ENCODE results near the gene SLC16A1.
A peak's percentile ranks its signal among the peaks of the same experiment; 100 is the strongest.
"Not testable (repeated sequence)": the region's sequence is repeated elsewhere in the genome, so short reads cannot be mapped to it uniquely, and the experiment has no call there.

Gene SLC16A1, protein sequence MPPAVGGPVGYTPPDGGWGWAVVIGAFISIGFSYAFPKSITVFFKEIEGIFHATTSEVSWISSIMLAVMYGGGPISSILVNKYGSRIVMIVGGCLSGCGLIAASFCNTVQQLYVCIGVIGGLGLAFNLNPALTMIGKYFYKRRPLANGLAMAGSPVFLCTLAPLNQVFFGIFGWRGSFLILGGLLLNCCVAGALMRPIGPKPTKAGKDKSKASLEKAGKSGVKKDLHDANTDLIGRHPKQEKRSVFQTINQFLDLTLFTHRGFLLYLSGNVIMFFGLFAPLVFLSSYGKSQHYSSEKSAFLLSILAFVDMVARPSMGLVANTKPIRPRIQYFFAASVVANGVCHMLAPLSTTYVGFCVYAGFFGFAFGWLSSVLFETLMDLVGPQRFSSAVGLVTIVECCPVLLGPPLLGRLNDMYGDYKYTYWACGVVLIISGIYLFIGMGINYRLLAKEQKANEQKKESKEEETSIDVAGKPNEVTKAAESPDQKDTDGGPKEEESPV

DNA sequence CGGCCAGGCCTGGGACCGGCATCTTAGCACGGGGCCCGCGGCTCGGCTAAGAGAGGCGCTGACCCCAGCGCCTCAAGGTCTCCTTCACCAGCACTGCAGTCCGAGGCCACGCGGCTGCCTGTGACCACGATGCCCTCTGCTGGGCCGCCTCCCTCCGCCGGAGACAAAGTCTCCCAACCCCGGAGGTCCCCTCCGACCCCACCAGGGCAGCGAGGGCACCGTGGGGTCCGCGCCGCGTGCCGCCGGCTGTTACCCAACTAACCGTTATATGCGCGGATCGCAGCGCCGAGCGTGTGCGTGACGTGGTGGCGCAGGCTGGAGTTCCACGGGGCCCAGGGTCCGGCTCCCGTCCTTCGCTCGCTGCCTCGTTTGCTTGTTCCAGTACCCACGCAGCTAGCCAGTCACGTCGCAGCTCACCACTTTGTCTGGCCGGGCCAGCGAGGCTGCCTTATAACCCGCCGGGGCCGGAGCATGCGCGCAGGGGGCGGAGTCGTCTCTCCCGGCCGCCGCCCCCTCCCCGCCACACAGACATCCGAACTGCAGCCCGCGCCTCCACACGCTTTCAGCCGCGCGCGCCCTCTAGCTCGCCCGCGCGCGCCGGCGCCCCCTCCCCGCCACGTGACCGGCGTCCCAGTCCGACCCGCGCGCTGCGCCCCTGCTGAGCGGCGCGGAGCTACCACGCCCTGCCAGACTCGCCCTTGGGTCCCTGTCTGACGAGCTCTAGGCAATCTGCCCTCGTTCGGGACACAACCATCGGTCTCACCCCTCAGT lies at the start of gene SLC16A1:
Gene SLC16A1, minus strand, starts transcription at position 424 of the 771 bp plus-strand sequence. CDS start 26,888 bp downstream, outside the sequence.
- peak; percentile 74 to 84 for DNase-seq

DNA sequence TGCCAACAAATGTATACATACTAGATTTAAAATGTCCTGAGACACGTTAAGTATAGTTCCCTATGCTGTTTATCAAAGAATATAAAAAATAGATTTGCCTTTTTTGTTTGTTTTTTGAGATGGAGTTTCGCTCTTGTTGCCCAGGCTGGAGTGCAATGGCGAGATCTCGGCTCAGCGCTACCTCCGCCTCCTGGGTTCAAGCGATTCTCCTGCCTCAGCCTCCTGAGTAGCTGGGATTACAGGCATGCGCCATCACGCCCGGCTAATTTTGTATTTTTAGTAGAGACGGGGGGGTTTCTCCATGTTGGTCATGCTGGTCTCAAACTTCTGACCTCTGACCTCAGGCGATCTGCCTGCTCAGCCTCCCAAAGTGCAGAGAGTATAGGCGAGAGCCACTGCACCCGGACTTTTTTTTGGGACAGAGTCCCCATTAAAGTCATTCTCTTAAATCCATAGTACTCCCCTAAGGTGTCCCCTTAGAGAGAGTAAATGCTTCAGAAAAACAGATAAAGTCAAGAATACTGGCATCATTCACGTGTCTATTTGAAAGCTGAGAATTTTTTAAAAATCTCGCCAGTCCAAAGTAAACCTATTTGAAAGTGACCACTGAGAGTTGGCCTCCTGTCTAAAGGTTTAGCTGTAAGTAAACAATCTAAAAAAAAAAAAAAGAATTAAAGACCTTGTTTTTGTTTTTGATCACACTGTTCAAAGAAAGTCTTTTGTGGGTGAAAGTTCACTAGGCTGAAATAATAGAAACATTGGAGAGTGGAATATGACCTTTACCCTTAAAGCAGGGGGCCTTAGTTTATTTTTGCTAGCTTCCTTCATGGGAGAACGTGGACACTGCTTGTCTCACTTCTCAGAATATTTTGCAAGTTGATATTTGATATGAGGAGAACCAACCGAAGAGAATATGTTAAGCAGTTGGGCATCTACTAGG lies 48.0 kb upstream of the SLC16A1 start:
- no peak for DNase-seq

DNA sequence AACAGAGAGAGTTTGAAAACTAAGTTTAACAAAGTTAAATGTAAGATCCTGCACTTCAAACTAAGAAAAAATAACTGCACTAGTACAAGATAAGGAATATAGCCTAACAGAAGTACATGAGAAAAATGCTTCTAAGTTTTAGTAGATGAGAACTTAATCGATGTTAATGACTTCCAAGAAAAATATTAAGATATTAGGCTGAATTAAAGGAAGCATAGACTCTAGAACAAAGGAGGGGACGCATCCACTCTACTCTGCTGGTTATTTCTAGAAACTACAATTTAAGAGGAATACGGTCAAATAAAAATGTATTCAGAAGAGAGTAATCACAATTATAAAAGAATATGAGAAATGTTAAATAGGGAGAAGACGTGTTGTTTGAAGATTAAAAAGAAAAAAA lies 46.3 kb upstream of the SLC16A1 start:
- DNase-seq, result no peak

DNA sequence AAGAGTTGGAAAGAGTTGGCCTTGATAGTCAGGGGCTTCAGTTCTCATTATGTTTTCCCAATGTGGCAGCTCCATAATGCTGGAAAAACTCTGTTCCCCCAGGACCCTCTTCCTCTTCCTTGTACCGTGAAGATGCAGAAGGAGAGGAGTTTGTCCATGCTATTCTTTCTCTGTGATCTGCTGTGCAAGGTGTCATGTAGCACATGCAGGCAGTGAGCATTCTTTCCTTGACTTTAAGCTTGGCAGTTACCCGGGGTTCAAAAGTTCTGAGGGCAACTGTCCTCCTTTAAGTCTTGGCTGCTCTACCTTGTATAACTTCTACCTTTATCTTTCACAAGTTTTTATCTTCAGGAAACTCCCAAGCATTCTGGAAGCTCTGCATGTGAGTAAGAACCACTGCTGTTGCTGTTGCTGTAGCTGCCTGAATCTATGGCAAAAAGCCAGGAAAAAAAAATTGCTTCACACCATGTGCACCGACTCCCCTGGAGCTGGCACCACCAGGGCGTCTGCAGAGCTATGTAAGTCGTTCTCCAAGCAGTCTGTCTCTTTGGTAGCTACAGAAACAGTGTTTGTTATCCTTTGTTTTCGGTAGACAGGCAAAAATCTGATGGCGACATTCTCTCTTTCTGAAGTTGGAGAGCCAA lies 42.7 kb upstream of the SLC16A1 start:
- DNase-seq, result no peak

DNA sequence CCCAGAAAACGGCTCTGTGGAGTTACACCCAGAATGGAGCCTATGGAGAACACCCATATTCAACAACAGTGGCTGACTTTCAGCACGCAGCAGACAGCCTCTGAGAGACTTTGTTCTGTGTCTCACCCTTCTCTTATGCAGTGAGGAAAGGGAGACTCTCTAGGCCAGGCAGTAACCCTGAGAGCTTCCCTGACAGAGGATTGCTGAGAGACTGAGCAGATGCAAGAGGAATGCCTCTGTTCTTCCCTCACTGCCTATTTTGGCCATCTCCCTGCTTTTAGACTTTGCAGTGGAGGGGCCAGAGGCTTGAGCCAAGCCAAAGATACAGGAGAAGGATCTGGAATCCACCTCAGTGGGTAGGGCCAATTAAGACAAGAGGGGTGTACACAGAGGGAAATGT lies 41.8 kb upstream of the SLC16A1 start:
- DNase-seq, result no peak

DNA sequence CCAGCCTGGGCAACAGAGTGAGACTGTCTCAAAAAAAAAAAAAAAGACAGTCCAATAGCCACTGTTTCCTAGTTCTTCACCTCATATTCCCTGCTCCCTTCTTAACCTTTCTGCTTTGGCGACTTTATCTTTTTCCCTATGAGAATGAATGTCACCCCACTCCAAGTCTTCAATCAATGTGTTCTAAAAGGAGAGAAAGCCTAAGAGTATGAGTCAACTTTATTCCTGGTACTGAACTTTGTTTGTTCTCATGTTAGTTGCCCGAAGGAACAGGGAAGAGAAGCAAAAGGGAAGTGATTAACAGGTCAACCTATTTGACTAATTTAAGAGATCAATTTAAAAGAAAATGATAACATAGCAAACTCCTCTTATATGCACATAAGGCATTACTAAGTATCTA lies 39.9 kb upstream of the SLC16A1 start:
- no peak for DNase-seq

DNA sequence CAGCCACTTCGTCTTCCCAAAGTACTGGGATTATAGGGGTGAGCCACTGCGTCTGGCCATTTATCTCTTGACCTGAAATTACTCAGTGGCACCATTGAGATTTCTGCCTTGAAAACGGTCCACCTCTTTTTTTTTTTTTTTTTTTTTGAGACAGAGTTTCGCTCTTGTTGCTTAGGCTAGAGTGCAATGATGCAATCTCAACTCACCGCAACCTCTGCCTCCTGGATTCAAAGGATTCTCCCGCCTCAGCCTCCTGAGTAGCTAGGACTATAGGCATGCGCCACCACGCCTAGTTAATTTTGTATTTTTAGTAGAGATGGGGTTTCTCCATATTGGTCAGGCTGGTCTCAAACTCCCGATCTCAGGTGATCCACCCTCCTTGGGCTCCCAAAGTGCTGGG lies 39.0 kb upstream of the SLC16A1 start:
- DNase-seq, result not testable (repeated sequence)

DNA sequence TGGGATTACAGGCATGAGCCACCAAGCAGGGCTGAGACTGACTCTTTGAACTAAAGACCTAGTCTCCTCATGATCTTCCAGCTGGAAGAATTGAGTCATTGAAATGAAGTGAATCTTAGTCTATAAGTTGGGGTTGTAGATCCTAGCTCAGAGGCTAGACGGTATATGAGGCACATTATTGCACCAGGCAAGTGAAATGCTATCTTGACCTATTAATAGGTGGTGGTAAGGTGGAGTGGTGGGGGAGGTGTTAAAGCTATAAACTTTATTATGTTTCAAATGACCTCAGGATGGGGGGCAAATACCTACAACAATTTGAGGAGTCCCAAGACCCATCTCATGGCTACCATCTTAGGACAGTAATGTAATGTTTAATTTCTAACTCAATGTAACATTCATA lies 36.8 kb upstream of the SLC16A1 start:
- DNase-seq, result no peak

DNA sequence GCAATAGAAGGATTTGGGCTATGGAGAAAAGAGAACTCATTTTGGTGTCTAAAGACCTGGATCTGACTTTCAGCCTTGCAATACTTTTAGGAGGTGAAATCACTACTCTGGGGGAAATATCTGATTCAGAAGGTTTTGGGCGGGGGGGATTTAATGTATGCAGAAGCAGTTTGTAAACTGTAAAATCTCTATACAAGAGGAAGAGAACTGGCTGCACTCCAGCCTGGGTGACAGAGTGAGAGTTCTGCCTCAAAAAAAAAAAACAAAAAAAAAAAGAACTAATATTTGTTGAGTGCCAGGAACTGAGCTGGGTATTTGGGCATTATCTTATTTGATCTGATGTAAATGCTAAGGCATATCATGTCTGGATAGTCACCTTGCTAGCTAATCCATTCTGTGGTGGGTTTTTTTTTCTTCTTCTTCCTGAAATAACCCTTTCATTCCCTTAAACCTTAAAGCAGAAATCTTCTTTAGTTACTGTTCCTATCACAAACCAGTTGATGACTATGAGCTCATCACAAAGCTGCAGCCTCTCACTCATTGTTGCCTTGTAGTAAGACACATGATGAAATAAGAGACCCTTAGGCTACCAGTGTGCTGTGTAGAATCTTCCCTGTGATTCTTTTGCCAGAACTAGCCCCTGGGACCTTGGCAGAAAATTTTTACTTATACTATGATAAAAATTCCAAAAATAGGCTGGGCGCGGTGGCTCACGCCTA lies 35.6 kb upstream of the SLC16A1 start:
- no peak for DNase-seq

DNA sequence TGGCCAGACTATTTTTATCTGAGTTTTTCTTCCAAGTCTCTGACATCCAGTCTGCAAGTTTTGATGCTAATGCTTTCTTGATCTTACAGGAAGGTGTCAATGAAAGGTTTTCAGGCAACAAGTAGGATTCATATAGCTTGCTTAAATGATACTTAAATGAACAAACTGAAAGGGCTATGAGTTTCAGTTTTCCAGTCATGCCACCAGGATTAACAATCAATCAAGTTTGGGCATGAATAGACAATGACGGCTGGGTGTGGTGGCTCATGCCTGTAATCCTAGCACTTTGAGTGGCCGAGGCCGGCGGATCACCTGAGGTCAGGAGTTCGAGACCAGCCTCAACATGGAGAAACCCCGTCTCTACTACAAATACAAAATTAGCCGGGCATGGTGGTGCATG lies 34.3 kb upstream of the SLC16A1 start:
- no peak for DNase-seq

DNA sequence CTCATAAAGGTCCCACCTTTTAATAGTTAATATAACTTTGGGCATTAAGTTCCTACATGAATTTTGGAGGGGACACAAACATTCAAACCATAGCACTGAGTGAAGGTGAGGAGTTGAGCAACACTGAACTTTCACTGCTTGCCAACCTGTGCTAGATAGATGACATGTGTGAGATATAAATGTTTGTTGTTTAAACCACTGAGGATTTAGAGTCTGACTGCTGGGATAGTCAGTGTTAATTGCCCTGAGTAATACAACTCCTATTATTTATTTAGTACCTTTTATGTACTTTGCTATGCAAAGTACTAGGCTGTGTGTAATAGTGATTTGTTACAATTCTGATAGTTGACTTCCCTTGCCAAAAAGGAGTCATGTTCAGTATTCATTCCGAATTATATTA lies 32.4 kb upstream of the SLC16A1 start:
- DNase-seq, result no peak

DNA sequence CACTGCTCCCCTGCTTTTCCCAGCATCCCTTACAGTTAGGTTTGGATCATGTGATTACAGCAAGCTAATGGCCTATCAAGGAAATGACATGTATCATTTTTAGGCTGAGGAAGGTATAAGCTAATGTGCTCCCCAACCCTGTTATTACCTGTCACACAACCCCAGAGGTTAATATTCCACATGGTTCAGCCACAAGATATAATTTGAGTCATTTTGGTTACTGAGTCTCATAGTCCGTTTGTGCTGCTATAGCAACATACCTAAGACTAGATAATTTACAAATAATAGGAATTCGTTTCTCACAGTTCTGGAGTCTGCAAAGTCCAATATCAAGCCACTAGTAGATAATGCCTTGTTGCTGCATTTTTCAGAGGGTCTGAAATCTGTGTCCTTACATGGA lies 29.1 kb upstream of the SLC16A1 start:
- no peak for DNase-seq

DNA sequence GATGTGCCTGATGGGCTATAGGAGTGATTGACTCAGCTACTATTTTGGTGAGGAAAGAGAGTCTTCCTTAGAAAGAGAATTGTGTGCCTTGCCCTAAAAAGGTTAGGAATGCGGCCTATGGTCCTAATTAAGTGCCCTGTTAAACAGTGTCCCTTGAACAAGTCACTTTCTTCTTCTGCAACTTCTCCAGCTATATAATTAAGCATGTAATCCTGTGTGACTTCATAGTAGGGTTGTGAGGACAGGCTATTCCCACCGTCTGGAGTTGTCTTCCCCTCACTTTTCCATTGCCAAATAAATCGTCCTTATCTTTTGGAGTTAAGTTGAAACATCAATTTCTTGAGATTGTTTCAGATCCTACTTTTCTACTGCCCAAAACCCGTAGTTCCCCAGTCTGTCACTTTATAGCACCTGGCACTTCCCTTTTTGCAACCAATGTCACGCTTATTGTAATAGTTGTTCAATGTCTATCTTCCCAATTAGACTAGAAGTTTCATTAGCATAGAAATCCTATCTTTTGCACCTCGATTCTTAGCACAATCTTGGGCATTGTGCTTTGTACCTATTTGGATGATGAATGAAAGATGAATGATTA lies 27.6 kb upstream of the SLC16A1 start:
- no peak for DNase-seq

DNA sequence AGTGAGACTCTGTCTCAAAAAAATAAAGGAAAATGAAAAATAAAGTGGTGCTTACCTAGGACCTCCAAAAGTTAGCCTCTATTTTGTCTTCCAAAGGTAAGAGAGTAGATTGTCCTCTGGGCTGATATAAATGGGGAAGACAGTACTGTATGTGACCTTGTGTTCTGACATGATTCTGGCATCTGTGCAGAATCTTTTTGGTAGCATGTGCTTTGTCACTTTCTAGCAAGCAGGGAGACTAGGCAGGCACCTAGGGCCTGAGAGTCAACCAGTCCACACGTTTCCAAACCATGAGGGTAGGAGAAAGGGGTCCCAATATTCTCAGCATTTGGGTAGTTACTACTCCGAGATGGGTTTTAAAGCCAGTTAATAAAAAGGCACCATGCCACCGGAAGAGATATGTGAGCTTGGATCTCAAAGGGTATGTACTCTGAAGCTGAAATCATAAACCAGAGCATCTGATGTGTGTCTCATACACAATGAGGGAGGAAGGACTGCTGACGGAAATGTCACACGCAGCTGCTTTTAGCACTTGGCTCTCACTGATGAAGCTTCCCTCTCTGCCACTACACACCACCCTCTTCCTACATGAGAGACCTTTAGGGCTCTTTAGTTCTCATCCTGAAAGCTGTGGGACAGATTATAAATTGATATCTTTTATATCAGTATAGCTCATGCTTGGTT lies 27.0 kb upstream of the SLC16A1 start:
- DNase-seq, result no peak

DNA sequence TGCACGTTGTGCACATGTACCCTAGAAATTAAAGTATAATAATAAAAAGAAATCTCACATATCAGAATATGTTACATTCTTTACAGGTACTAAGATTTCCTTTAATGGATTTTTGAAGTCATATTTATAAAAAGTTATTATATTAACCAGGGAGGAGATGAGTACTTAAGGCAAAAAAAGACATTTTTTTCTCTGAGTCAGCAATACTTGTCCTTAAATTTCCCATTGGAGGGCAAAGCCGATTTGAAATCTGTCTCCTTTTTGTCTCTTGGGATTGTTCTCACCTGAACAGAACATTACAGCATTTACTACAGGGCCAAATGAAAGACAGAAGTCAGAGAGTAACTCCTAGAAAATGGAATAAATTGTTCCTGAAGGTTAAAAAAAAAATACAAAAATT lies 26.3 kb upstream of the SLC16A1 start:
- DNase-seq, result no peak

DNA sequence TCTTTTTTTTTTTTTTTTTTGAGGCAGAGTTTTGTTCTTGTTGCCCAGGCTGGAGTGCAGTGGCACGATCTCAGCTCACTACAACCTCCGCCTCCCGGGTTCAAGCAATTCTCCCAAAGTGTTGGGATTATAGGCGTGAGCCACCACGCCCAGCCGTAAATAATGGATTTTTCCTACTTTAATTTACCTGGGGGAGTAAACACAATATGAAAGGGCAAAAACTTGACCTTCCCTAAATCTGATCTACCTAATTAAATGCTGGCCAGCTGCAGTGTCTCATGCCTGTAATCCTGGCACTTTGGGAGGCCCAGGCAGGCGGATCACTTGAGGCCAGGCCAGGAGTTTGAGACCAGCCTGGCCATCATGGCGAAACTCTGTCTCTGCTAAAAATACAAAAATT lies 25.8 kb upstream of the SLC16A1 start:
- DNase-seq, result not testable (repeated sequence)

DNA sequence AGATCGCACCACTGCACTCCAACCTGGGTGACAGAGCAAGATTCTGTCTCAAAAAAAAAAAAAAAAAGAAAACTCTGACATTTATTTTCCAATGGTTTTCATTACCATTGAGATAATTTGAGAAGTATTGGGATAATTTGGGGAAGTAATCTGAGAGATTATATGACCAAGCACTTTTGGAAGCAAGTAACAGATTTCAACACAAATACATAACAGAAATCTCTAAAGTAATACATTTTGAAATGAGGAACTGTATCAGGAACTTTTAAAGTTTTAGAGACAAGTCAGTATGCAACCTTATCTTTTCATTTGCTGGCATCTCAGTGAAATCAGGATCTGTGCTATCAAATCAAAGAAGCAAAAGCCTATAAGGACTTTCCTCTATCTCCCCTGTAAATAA lies 25.4 kb upstream of the SLC16A1 start:
- no peak for DNase-seq

DNA sequence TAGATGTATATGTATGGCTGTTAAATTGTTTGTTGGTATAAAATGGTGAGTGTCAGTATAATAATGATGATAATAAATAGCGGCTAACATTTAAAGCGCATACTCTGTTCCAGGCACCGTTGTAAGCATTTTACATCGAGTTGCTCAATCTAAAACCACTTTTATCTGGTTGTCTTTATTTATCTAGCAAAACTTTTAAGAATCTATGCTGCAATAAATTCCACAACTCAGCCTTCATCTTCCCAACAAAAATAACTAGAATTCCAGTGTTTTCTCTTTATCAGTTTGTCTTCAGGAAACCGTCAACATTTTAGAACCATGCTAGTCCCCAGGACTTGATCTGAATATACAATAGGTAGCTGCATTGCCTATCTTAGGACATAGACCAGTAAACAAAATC lies 19.3 kb upstream of the SLC16A1 start:
- no peak for DNase-seq

DNA sequence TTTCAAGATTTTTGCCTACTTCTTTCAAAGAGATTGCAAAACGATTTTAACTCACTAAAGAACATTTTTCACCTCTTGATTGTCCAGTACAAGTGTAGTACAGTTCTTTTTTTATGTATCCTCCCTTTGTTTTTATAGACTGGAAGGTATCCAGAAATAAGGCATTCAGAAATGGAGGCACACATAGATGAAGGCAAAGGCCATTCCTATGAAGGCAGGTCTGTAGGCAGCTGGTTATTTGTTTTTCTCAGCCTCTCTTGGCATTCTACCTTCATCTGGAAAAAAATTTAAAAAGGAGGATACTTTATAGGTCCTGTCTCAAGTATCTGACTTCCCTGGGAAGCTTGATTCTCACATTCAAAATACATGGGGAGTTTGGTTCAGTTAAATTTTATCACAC lies 18.6 kb upstream of the SLC16A1 start:
- no peak for DNase-seq

DNA sequence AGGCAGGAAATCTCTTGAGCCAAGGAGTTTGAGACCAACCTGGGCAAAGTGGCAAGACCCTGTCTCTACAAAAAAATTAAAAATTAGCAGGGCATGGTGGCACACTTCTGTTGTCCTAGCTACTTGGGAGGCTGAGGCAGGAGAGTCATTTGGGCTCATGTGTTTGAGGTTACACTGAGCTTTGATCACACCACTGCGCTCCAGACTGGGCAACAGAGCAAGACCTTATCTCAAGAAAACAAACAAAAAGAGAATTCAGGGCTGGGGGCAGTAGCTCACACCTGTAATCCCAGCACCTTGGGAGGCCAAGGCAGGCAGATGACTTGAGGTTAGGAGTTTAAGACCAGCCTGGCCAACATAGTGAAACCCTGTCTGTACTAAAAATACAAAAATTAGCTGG lies 17.8 kb upstream of the SLC16A1 start:
- no peak for DNase-seq

DNA sequence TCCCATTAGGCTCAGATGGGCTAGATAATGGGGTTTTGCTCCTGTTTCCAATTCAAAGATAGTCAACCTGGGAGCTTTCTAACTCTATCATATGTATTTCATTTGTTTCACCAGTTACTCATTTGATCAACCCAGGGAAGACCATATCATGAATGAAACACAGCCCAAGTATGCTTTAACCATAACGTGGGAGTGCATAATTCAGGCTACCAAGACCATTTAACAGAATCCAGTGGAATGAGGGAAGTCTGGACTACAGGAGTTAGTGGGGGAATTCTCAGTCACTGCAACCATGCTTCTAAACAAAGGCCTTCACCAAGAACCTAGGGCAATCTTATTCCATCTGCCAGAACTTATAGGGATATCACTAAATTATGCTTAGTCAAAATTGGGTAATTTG lies 15.0 kb upstream of the SLC16A1 start:
- no peak for DNase-seq
